DMS79 treated with DMSO at 0.1 percent for 48 hours (cell line): Measurements from ENCODE around the gene PARP15.
A peak's percentile ranks its signal among the peaks of the same experiment; 100 is the strongest.
"Not testable (repeated sequence)": the region's sequence is repeated elsewhere in the genome, so short reads cannot be mapped to it uniquely, and the experiment has no call there.

Experiments used
- DNase-seq: peaks from one replicate; lab custom pipeline; 2025; lab: John Stamatoyannopoulos, UW

PARP15 gene

GRCh38 chr3:122665881-122666280, 88.4 kb downstream of the PARP15 start:
- no peak for DNase-seq

GRCh38 chr3:122668930-122669730, 91.7 kb downstream of the PARP15 start:
- no peak for DNase-seq

GRCh38 chr3:122671553-122671952, 94.1 kb downstream of the PARP15 start:
- no peak for DNase-seq

DNA sequence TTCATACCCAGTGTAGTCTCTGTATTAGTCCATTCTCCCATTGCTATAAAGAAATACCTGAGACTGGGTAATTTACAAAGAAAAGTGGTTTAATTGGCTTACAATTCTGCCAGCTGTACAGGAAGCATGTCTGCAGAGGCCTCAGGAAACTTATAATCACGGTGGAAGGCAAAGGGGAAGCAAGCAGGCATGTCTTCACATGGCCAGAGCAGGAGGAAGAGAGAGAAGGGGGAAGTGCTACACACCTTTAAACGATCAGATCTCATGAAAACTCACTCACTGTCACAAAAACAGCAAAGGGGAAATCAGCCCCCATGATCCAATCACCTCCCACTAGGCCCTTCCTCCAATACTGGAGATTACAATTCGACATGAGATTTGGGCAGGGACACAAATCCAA, 96.9 kb downstream of the PARP15 start:
- DNase-seq, result no peak

DNA sequence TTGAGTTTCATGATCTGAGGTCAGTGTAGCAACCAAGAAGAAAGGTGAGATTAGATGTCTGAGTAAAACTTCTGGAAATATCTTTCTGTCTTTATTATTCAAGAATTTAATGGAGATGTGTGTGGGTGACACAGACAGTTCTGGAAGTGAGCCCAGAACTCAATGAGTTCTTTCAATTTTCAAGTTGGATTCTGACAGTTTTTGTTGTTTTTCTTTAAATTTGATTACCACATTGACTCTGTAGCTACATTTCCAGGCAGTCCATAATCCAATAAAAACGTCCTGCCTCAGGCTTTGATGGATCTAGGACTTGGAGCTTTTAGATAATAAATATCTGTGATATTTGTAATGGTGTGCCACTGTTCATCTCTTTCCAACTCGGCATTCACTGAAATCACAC, 99.3 kb downstream of the PARP15 start:
- no peak for DNase-seq

GRCh38 chr3:122677216-122677615, 99.8 kb downstream of the PARP15 start:
- no peak for DNase-seq

- no peak for DNase-seq
These were observed 101.1 kb downstream of the PARP15 start for GRCh38 chr3:122678506-122678905.

- peak; percentile 83 for DNase-seq
These were observed 101.8 kb downstream of the PARP15 start for GRCh38 chr3:122679085-122679881.

- peak; percentile 58 for DNase-seq
These were observed 102.5 kb downstream of the PARP15 start for GRCh38 chr3:122679882-122680474.

DNA sequence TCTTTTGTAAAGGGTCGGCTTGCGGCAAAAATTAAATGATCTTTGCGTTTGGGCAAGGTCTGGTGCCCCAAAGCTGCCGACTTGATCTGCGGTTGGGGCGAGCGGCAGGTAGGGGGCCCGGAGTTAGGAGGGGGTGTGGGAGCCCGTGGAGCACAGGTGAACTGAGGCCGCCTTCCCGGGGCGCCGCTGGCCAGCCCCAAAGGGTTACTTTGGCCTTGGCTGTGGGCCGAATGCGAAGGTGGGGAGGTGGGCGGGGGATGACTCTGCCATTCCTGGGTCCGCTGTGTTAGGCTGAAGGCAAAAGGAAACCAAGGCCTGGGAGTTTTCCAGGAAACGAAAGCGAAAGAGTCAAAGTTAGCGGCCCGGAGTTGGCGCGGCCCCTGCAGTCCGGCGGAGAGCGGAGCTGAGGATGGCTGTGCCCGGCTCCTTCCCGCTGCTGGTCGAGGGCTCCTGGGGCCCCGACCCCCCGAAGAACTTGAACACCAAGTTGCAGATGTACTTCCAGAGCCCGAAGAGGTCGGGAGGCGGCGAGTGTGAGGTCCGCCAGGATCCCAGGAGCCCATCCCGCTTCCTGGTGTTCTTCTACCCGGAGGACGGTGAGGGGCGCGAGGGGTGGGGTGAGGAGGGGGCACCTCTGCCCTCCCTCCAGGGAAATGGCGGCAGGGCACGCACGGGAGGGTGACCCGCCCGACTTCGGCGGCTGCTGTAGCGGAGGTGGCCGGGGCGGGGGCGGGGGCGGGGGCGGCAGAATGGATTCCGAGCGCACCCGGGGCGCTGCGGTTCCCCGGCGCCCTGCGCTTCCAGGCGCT, 103.2 kb downstream of the PARP15 start, which contains the start of gene PARP14:
TSS of gene PARP14 (plus strand) at position 365 of the 809 bp plus-strand sequence. CDS start at position 410, 45 bp downstream.
- peak; percentile 55 for DNase-seq

GRCh38 chr3:122681284-122681973, 104.0 kb downstream of the PARP15 start:
- peak; percentile 26 for DNase-seq

GRCh38 chr3:122681974-122682409, 104.5 kb downstream of the PARP15 start:
- no peak for DNase-seq

DNA sequence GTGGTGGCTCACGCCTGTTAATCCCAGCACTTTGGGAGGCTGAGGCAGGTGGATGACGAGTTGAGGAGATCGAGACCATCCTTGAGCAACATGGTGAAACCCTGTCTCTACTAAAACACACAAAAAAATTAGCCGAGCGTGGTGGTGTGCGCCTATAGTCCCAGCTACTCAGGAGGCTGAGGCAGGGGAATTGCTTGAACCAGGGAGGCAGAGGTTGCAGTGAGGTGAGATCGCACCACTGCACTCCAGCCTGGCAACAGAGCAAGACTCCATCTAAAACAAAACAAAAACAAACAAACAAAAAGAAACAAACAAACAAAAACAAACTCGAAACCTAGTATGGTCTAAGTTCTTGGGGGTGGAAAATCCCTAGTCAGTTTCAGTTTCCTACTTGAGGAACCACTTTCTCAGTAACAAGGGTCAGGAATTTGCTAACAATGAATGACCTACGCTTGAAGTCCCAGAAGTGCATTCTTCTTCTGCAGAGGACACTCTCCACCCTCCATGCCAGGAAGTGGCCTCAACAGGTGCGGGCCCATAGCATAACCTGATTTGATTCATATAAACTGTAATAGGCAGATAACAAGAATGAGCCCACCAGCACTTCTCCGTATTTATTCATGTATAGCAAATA, 105.4 kb downstream of the PARP15 start:
- DNase-seq, result not testable (repeated sequence)

DNA sequence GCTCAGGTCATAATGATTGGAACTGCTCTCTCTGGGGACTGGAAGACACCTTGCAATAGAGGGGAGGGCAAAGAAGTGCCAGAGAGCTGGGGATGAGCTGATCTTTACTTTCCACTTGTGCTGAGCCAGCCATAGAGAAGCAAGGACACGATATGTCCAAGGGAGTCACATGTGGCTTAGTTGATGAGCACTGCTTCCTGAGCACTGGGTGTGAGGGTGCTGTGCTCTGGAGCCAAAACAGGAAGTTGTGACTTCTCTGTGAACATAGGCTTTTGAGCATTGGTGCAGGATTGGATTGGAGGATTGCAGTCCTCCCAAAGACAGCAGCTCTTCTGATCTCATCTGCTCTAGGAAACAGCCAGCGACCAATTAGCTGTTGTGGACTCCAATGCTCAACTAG, 109.8 kb downstream of the PARP15 start:
- DNase-seq, result no peak
